Esophagus muscularis mucosa (tissue), 4 donors: ENCODE data around the gene LTC4S. TPM values are rescaled to one million over a fixed set of nuclear protein-coding genes. Genes with fewer than 3 reads are reported as not detected.

Experiments
- DNase-seq: peaks from one replicate; pipeline ENCODE4 v3.0.0-alpha.2; 2017; ENCODE audit errors: extremely low spot score
- H3K27ac ChIP-seq, 4 donors: fragments of 200-600 bp; sonication (generic); replicated peaks in 1 of 4; 1 replicate in 3 of 4; 2 replicates in 1 of 4; pipeline ENCODE4 v1.5.1; 2016 to 2019; ENCODE audit warnings: mild to moderate bottlenecking in 1 of 4
- H3K27me3 ChIP-seq, 4 donors: fragments of 200-600 bp; sonication (generic); one replicate each; pipeline versions ENCODE4 v1.5.1 to v1.6.0; 2016 to 2019
- H3K36me3 ChIP-seq, 4 donors: fragments of 200-600 bp; sonication (generic); one replicate each; pipeline ENCODE4 v1.5.1; 2016 to 2019
- H3K4me1 ChIP-seq, 4 donors: fragments of 200-600 bp; sonication (generic); one replicate each; pipeline ENCODE4 v1.5.1; 2016 to 2019
- H3K4me3 ChIP-seq, 4 donors: fragments of 200-600 bp; sonication (generic); 1 replicate in 2 of 4; 2 replicates in 2 of 4; pipeline ENCODE4 v1.5.1; 2016 to 2019; ENCODE audit warnings: mild to moderate bottlenecking in 4 of 4, moderate library complexity in 1 of 4
- H3K9me3 ChIP-seq, 4 donors: fragments of 200-600 bp; sonication (generic); 1 replicate in 3 of 4; 2 replicates in 1 of 4; pipeline ENCODE4 v1.5.1; 2016 to 2019
- CTCF ChIP-seq, 3 experiments: fragments of 200-600 bp in 2 of 3; fragments of 450-650 bp in 1 of 3; sonication (generic) in 2 of 3; IDR thresholded peaks; one replicate each; pipeline ENCODE4 v1.5.1; 2017 to 2019; ENCODE audit warnings: antibody characterized with exemption in 3 of 3, mild to moderate bottlenecking in 2 of 3, moderate library complexity in 1 of 3
- EP300 ChIP-seq: sonication (generic); formaldehyde crosslinking; IDR thresholded peaks from one replicate; pipeline ENCODE4 v1.6.1; 2017; ENCODE audit warnings: antibody characterized with exemption
- POLR2A ChIP-seq: fragments of 450-650 bp; IDR thresholded peaks from one replicate; pipeline ENCODE4 v1.6.1; 2017; ENCODE audit warnings: antibody characterized with exemption, moderate library complexity, mild to moderate bottlenecking, low read depth
- POLR2AphosphoS5 ChIP-seq, 2 donors: sonication (generic); formaldehyde crosslinking; IDR thresholded peaks; one replicate each; pipeline ENCODE4 v1.6.1; 2017; ENCODE audit warnings: antibody characterized with exemption in 2 of 2
- WGBS: methylation state at CpG from one replicate; pipeline ENCODE4 v1.1.5; 2018; 5-methylcytosine and 5-hydroxymethylcytosine counted together
- intact Hi-C: fragments of 100-400 bp; cut with DNase I; formaldehyde crosslinking; loops from one replicate; pipeline ENCODE4 v1.15.1; 2023
- total RNA-seq, 4 donors: library from RNA; depleted of rRNA; stranded (reverse); fragments of >200 nt; gene quantifications; one replicate each; pipeline versions ENCODE4 v1.1.0 to v1.2.1, GENCODE V29; 2016

The LTC4S gene
- total RNA-seq, 4 donors from 2014 or later, result 7.9 to 15.2 (median 12.8) TPM

- Histone ChIP-seq H3K4me3 (no peak overlapping the region), H3K4me1 (peaks cover 54 to 70% (median 60%) of the 10 kb centered on the region in 4 donors), H3K27ac (no peak overlapping the region), H3K9me3 (no peaks in the 10 kb centered on the region), H3K36me3 (peaks cover 38 to 56% (median 46%) of the 10 kb centered on the region in 4 donors), H3K27me3 (no peaks in the 10 kb centered on the region)
- TF ChIP-seq CTCF (IDR thresholded peaks at IDR 0.05) (no peak), POLR2A (no peak), POLR2AphosphoS5 (IDR thresholded peaks at IDR 0.05) (peak in 1 of 2 donors; percentile 3), EP300 (no peak)
- no peak for DNase-seq
- intact Hi-C loops, result loop anchor here (5.0 kb wide), 2 partner anchors 37 to 142 kb away; no protein-coding TSS in a partner anchor
- 94% methylated on average over 29 of the region's 36 CpGs for WGBS
Observed at GRCh38 chr5:179798771-179799643, 5.2 kb downstream of the LTC4S start.

GRCh38 chr5:179799644-179799973 is 5.8 kb downstream of the LTC4S start:
- 92% methylated on average over 4 of the region's 5 CpGs for WGBS
- peaks cover 38 to 56% (median 46%) of the 10 kb centered on the region in 4 donors for H3K36me3 ChIP-seq
- no peaks in the 10 kb centered on the region for H3K27me3 ChIP-seq
- intact Hi-C loops, result loop anchor here (5.0 kb wide), 2 partner anchors 37 to 142 kb away; no protein-coding TSS in a partner anchor
- H3K9me3 ChIP-seq, result no peaks in the 10 kb centered on the region
- H3K4me3 ChIP-seq, result no peak overlapping the region
- peaks cover 54 to 70% (median 60%) of the 10 kb centered on the region in 4 donors for H3K4me1 ChIP-seq
- no peak overlapping the region for H3K27ac ChIP-seq
- TF ChIP-seq POLR2AphosphoS5 (IDR thresholded peaks at IDR 0.05) (peak in 1 of 2 donors; percentile 3), EP300 (no peak), POLR2A (no peak), CTCF (IDR thresholded peaks at IDR 0.05) (no peak)
- DNase-seq, result no peak

- intact Hi-C loops, result no loop called here
- H3K9me3 ChIP-seq, result no peaks in the 10 kb centered on the region
- peaks cover 54 to 70% (median 60%) of the 10 kb centered on the region in 4 donors for H3K4me1 ChIP-seq
- WGBS, result 94% methylated on average over 20 of the region's 21 CpGs
- H3K4me3 ChIP-seq, result no peak overlapping the region
- no peak overlapping the region for H3K27ac ChIP-seq
- H3K27me3 ChIP-seq, result no peaks in the 10 kb centered on the region
- TF ChIP-seq EP300 (no peak), POLR2AphosphoS5 (IDR thresholded peaks at IDR 0.05) (no peak), CTCF (IDR thresholded peaks at IDR 0.05) (no peak), POLR2A (no peak)
- DNase-seq, result no peak
- H3K36me3 ChIP-seq, result peaks cover 38 to 56% (median 46%) of the 10 kb centered on the region in 4 donors
Observed at GRCh38 chr5:179800071-179800695, 6.4 kb downstream of the LTC4S start.

GRCh38 chr5:179800696-179801201 is 7.0 kb downstream of the LTC4S start:
- intact Hi-C loops, result no loop called here
- H3K4me1 ChIP-seq, result peaks cover 52 to 70% (median 59%) of the 10 kb centered on the region in 4 donors
- no peak overlapping the region for H3K27ac ChIP-seq
- H3K27me3 ChIP-seq, result no peaks in the 10 kb centered on the region
- 78% methylated on average over 12 of the region's 12 CpGs for WGBS
- no peak overlapping the region for H3K4me3 ChIP-seq
- DNase-seq, result no peak
- H3K9me3 ChIP-seq, result no peaks in the 10 kb centered on the region
- TF ChIP-seq EP300 (no peak), POLR2A (no peak), POLR2AphosphoS5 (IDR thresholded peaks at IDR 0.05) (no peak), CTCF (IDR thresholded peaks at IDR 0.05) (no peak)
- H3K36me3 ChIP-seq, result peaks cover 38 to 56% (median 46%) of the 10 kb centered on the region in 4 donors
